SK-N-SH treated with all-trans-retinoic acid at 6 μM for 48 hours (cell line): ENCODE measurements around the gene ST6GALNAC4.

Experiments
- ATAC-seq: fragments of 200-7000 bp; cut with Tn5 transposase; 3 replicates; pipeline ENCODE4 v1.9.1; 2020; ENCODE audit warnings: mild to moderate bottlenecking, moderate library complexity
- CSDC2 ChIP-seq: fragments of 250-450 bp; sonication (Bioruptor Pico); IDR thresholded peaks from 2 replicates; pipeline ENCODE4 v1.5.0; 2020; ENCODE audit warnings: mild to moderate bottlenecking, moderate library complexity
- ESRRG ChIP-seq: fragments of 250-450 bp; sonication (Bioruptor Pico); IDR thresholded peaks from 2 replicates; pipeline ENCODE4 v1.6.1; 2021; ENCODE audit warnings: mild to moderate bottlenecking
- GLIS3 ChIP-seq: fragments of 250-450 bp; sonication (Bioruptor Pico); IDR thresholded peaks from 2 replicates; pipeline ENCODE4 v1.5.0; 2020; ENCODE audit warnings: mild to moderate bottlenecking, moderate library complexity
- ISL1 ChIP-seq: fragments of 250-450 bp; sonication (Bioruptor Pico); IDR thresholded peaks from 2 replicates; pipeline ENCODE4 v2.1.2; 2022; ENCODE audit warnings: mild to moderate bottlenecking, moderate library complexity
- OSR1 ChIP-seq: fragments of 250-450 bp; sonication (Bioruptor Pico); IDR thresholded peaks from 2 replicates; pipeline ENCODE4 v1.8.0; 2022; ENCODE audit warnings: moderate library complexity, mild to moderate bottlenecking, inconsistent platforms
- PPARA ChIP-seq: fragments of 250-450 bp; sonication (Bioruptor Pico); IDR thresholded peaks from 2 replicates; pipeline ENCODE4 v1.5.0; 2020; ENCODE audit warnings: mild to moderate bottlenecking, borderline replicate concordance
- RARB ChIP-seq: fragments of 250-450 bp; sonication (Bioruptor Pico); IDR thresholded peaks from 2 replicates; pipeline ENCODE4 v1.8.0; 2021; ENCODE audit warnings: mild to moderate bottlenecking, moderate library complexity
- SNAI2 ChIP-seq: fragments of 250-450 bp; sonication (Bioruptor Pico); IDR thresholded peaks from 2 replicates; pipeline ENCODE4 v1.5.0; 2020; ENCODE audit warnings: mild to moderate bottlenecking, moderate library complexity
- TCF4 ChIP-seq: fragments of 250-450 bp; sonication (Bioruptor Pico); IDR thresholded peaks from 2 replicates; pipeline ENCODE4 v1.8.0; 2021; ENCODE audit warnings: mild to moderate bottlenecking, moderate library complexity, borderline replicate concordance
- TOX ChIP-seq: fragments of 250-450 bp; sonication (Bioruptor Pico); IDR thresholded peaks from 2 replicates; pipeline ENCODE4 v1.8.0; 2021; ENCODE audit warnings: mild to moderate bottlenecking, moderate library complexity, borderline replicate concordance
- ZC3H10 ChIP-seq: fragments of 250-450 bp; sonication (Bioruptor Pico); IDR thresholded peaks from 2 replicates; pipeline ENCODE4 v1.5.1; 2021; ENCODE audit warnings: mild to moderate bottlenecking, moderate library complexity
- ZFP3 ChIP-seq: fragments of 250-450 bp; sonication (Bioruptor Pico); IDR thresholded peaks from 2 replicates; pipeline ENCODE4 v1.5.0; 2020; ENCODE audit warnings: mild to moderate bottlenecking, moderate library complexity
- ZFP30 ChIP-seq: fragments of 450-650 bp; formaldehyde crosslinking; IDR thresholded peaks from 2 replicates; pipeline ENCODE4 v1.5.0; 2022; ENCODE audit warnings: mild to moderate bottlenecking, moderate library complexity
- ZNF565 ChIP-seq: fragments of 450-650 bp; formaldehyde crosslinking; conservative IDR thresholded peaks from 2 replicates; pipeline ENCODE4 v1.5.0; 2020; ENCODE audit warnings: low read depth, mild to moderate bottlenecking, moderate library complexity
- ZNF70 ChIP-seq: fragments of 450-650 bp; formaldehyde crosslinking; IDR thresholded peaks from 2 replicates; pipeline ENCODE4 v1.5.0; 2020; ENCODE audit warnings: mild to moderate bottlenecking, moderate library complexity
- ZNF8 ChIP-seq: fragments of 450-650 bp; formaldehyde crosslinking; IDR thresholded peaks from 2 replicates; pipeline ENCODE4 v1.5.0; 2020; ENCODE audit warnings: mild to moderate bottlenecking, moderate library complexity
- TF ChIP-seq, protein P1 (sequence below): fragments of 250-450 bp; sonication (Bioruptor Pico); IDR thresholded peaks from 2 replicates; pipeline ENCODE4 v1.8.0; 2020; ENCODE audit warnings: mild to moderate bottlenecking, moderate library complexity, borderline replicate concordance
- TF ChIP-seq, protein P2 (sequence below): fragments of 250-450 bp; sonication (Bioruptor Pico); IDR thresholded peaks from 2 replicates; pipeline ENCODE4 v1.5.1; 2021; ENCODE audit warnings: mild to moderate bottlenecking, moderate library complexity
- TF ChIP-seq, protein P3 (sequence below): fragments of 250-450 bp; sonication (Bioruptor Pico); IDR thresholded peaks from 2 replicates; pipeline ENCODE4 v1.5.0; 2020; ENCODE audit warnings: mild to moderate bottlenecking, moderate library complexity
- TF ChIP-seq, protein P4 (sequence below): fragments of 250-450 bp; sonication (Bioruptor Pico); IDR thresholded peaks from 2 replicates; pipeline ENCODE4 v1.8.0; 2021; ENCODE audit warnings: low read depth, mild to moderate bottlenecking, moderate library complexity, borderline replicate concordance
- TF ChIP-seq, protein P5 (sequence below): fragments of 250-450 bp; sonication (Bioruptor Pico); IDR thresholded peaks from 2 replicates; pipeline ENCODE4 v1.5.1; 2020; ENCODE audit warnings: low read depth, mild to moderate bottlenecking, moderate library complexity

Gene ST6GALNAC4

DNA sequence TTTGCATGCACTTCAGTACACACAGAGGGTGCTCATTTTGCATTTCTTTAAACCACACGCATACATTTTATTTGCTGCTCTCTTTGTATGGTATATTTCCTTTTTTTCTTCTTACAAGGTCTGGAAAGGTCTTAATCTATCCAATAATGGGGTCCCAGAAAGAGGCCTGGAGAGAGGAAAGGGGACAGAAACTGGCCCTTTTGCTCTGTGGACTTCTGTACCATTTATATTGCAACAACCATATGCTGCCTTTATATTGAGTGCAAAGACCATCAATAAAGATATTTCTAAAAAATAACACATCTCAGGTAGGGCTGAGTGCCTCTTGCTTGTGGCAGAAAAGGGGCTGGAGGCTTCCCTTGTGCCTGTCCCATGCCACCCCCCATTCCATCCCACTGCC lies 36.3 kb upstream of the ST6GALNAC4 start:
- ATAC-seq, result no peak
- TF ChIP-seq, protein P1, sequence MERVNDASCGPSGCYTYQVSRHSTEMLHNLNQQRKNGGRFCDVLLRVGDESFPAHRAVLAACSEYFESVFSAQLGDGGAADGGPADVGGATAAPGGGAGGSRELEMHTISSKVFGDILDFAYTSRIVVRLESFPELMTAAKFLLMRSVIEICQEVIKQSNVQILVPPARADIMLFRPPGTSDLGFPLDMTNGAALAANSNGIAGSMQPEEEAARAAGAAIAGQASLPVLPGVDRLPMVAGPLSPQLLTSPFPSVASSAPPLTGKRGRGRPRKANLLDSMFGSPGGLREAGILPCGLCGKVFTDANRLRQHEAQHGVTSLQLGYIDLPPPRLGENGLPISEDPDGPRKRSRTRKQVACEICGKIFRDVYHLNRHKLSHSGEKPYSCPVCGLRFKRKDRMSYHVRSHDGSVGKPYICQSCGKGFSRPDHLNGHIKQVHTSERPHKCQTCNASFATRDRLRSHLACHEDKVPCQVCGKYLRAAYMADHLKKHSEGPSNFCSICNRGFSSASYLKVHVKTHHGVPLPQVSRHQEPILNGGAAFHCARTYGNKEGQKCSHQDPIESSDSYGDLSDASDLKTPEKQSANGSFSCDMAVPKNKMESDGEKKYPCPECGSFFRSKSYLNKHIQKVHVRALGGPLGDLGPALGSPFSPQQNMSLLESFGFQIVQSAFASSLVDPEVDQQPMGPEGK (CRISPR knock-in tag), result no peak
- TF ChIP-seq ZFP3 (CRISPR knock-in tag) (no peak), ZC3H10 (CRISPR knock-in tag) (no peak), RARB (no peak), ZFP30 (no peak), TOX (CRISPR knock-in tag) (no peak), ZNF8 (CRISPR knock-in tag) (no peak), ZNF70 (no peak), PPARA (CRISPR knock-in tag) (no peak), CSDC2 (no peak), ISL1 (CRISPR knock-in tag) (no peak)
- TF ChIP-seq, protein P2, sequence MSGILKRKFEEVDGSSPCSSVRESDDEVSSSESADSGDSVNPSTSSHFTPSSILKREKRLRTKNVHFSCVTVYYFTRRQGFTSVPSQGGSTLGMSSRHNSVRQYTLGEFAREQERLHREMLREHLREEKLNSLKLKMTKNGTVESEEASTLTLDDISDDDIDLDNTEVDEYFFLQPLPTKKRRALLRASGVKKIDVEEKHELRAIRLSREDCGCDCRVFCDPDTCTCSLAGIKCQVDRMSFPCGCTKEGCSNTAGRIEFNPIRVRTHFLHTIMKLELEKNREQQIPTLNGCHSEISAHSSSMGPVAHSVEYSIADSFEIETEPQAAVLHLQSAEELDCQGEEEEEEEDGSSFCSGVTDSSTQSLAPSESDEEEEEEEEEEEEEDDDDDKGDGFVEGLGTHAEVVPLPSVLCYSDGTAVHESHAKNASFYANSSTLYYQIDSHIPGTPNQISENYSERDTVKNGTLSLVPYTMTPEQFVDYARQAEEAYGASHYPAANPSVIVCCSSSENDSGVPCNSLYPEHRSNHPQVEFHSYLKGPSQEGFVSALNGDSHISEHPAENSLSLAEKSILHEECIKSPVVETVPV (CRISPR knock-in tag), result no peak
- TF ChIP-seq, protein P3, sequence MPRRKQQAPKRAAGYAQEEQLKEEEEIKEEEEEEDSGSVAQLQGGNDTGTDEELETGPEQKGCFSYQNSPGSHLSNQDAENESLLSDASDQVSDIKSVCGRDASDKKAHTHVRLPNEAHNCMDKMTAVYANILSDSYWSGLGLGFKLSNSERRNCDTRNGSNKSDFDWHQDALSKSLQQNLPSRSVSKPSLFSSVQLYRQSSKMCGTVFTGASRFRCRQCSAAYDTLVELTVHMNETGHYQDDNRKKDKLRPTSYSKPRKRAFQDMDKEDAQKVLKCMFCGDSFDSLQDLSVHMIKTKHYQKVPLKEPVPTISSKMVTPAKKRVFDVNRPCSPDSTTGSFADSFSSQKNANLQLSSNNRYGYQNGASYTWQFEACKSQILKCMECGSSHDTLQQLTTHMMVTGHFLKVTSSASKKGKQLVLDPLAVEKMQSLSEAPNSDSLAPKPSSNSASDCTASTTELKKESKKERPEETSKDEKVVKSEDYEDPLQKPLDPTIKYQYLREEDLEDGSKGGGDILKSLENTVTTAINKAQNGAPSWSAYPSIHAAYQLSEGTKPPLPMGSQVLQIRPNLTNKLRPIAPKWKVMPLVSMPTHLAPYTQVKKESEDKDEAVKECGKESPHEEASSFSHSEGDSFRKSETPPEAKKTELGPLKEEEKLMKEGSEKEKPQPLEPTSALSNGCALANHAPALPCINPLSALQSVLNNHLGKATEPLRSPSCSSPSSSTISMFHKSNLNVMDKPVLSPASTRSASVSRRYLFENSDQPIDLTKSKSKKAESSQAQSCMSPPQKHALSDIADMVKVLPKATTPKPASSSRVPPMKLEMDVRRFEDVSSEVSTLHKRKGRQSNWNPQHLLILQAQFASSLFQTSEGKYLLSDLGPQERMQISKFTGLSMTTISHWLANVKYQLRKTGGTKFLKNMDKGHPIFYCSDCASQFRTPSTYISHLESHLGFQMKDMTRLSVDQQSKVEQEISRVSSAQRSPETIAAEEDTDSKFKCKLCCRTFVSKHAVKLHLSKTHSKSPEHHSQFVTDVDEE (CRISPR knock-in tag), result no peak

DNA sequence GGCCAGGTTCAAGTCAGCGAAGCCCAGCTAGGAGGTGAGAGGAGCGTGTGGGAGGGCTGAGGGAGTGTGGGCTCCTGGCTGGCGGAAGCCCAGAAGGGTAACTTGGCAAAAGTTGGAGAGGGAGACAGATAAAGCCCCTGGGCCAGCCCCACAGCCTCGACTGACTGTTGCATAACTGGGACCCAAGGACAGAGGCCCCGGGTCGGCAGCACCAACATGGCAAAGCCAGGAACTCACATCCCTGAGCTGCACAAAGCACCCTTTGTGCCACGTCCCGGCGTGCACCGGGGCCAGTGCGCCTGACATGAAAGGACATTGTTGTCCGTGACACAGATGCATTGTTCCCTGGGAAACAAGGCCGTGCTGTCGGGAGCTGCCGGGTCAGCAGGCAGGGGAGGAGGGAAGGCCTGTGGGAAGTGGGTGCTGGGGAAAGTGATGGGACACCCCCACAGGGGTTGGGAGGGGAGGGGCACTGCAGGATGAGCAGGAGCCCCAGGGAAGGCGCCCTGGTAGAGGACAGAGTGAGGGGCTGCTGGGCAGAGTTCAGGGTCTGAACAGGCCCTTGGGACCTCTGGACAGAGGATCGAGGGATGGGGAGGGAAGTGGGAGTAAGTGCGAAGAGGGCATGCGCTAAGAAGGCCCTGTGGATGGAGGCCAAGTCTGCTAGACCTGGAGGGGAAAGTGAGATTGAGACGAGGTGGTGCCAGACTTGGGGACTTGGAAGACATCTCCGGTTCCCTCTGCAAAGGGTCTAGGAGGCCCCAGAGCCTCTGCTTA lies 33.9 kb upstream of the ST6GALNAC4 start:
- no peak for ATAC-seq
- TF ChIP-seq ZFP30 (no peak), PPARA (CRISPR knock-in tag) (no peak), ESRRG (CRISPR knock-in tag) (no peak), TCF4 (no peak), OSR1 (CRISPR knock-in tag) (no peak), ZNF565 (CRISPR knock-in tag) (no peak), ZNF8 (CRISPR knock-in tag) (no peak), TOX (CRISPR knock-in tag) (no peak), RARB (no peak), ZFP3 (CRISPR knock-in tag) (no peak), GLIS3 (no peak), SNAI2 (CRISPR knock-in tag) (no peak), ISL1 (CRISPR knock-in tag) (no peak), ZNF70 (no peak), CSDC2 (no peak), ZC3H10 (CRISPR knock-in tag) (no peak)
- TF ChIP-seq, protein P4, sequence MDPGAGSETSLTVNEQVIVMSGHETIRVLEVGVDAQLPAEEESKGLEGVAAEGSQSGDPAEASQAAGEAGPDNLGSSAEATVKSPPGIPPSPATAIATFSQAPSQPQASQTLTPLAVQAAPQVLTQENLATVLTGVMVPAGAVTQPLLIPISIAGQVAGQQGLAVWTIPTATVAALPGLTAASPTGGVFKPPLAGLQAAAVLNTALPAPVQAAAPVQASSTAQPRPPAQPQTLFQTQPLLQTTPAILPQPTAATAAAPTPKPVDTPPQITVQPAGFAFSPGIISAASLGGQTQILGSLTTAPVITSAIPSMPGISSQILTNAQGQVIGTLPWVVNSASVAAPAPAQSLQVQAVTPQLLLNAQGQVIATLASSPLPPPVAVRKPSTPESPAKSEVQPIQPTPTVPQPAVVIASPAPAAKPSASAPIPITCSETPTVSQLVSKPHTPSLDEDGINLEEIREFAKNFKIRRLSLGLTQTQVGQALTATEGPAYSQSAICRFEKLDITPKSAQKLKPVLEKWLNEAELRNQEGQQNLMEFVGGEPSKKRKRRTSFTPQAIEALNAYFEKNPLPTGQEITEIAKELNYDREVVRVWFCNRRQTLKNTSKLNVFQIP (CRISPR knock-in tag), result no peak
- TF ChIP-seq, protein P5, sequence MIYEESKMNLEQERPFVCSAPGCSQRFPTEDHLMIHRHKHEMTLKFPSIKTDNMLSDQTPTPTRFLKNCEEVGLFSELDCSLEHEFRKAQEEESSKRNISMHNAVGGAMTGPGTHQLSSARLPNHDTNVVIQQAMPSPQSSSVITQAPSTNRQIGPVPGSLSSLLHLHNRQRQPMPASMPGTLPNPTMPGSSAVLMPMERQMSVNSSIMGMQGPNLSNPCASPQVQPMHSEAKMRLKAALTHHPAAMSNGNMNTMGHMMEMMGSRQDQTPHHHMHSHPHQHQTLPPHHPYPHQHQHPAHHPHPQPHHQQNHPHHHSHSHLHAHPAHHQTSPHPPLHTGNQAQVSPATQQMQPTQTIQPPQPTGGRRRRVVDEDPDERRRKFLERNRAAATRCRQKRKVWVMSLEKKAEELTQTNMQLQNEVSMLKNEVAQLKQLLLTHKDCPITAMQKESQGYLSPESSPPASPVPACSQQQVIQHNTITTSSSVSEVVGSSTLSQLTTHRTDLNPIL (CRISPR knock-in tag), result no peak
- TF ChIP-seq, protein P2 (CRISPR knock-in tag), result no peak
